Peyer's patch (tissue), 4 donors: ENCODE results near the gene MICAL3. TPM values are rescaled to one million over a fixed set of nuclear protein-coding genes. Genes with fewer than 3 reads are reported as not detected.

Source experiments
- DNase-seq, 3 donors: peaks; one replicate each; pipeline ENCODE4 v3.0.0-alpha.2; 2017 to 2019
- H3K27ac ChIP-seq, 4 donors: fragments of 200-600 bp; sonication (generic); one replicate each; pipeline ENCODE4 v1.5.1; 2016 to 2019
- H3K27me3 ChIP-seq, 2 donors: fragments of 200-600 bp; sonication (generic); one replicate each; pipeline ENCODE4 v1.5.1; 2019
- H3K36me3 ChIP-seq, 3 donors: fragments of 200-600 bp; sonication (generic); one replicate each; pipeline ENCODE4 v1.5.1; 2016 to 2019
- H3K4me1 ChIP-seq, 4 donors: fragments of 200-600 bp; sonication (generic); one replicate each; pipeline ENCODE4 v1.5.1; 2016 to 2019
- H3K4me3 ChIP-seq, 4 donors: fragments of 200-600 bp; sonication (generic); 1 replicate in 3 of 4; 2 replicates in 1 of 4; pipeline ENCODE4 v1.5.1; 2016 to 2019; ENCODE audit warnings: mild to moderate bottlenecking in 1 of 4
- H3K9me3 ChIP-seq, 4 donors: fragments of 200-600 bp; sonication (generic); one replicate each; pipeline ENCODE4 v1.5.1; 2016 to 2019; ENCODE audit warnings: mild to moderate bottlenecking in 1 of 4
- POLR2A ChIP-seq, 2 donors: fragments of 450-650 bp; IDR thresholded peaks; one replicate each; pipeline ENCODE4 v1.5.1; 2017; ENCODE audit warnings: antibody characterized with exemption in 2 of 2, mild to moderate bottlenecking in 2 of 2, moderate library complexity in 2 of 2
- total RNA-seq, 4 donors: library from RNA; depleted of rRNA; stranded (reverse); fragments of >200 nt; gene quantifications; one replicate each; pipeline ENCODE4 v1.1.0, GENCODE V29; 2016
- TF ChIP-seq, protein P1 (sequence below), 6 experiments: fragments of 450-650 bp in 4 of 6; fragments of 200-600 bp in 2 of 6; sonication (generic) in 1 of 6; IDR thresholded peaks; one replicate each; pipeline ENCODE4 v1.5.1; 2017 to 2019; ENCODE audit warnings: antibody characterized with exemption in 6 of 6, mild to moderate bottlenecking in 3 of 6, moderate library complexity in 1 of 6

MICAL3 gene
- total RNA-seq, 4 donors from 2014 or later = 68.5 to 99.1 (median 88.7) TPM

DNA sequence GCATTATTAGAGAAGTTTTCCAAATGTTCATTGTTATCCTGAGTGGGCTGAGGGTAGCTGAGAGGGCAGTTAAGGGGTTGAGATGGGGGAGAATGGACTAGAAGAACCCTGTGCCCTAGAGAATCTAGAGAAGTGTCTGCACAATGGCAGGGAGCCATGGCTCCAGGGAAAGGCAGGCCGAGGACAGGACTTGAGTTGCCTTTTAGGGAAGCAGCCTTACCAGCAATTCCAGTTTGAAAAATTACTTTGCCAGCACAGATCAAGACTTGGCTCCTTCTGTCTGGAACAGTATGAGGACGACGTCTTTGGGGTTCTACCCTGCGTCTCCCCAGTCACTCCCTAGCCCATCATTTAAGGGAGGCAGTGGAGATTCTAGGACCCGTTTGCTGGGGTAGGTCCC is 25.7 kb upstream of the MICAL3 start:
- H3K9me3 ChIP-seq = no peaks in the 10 kb centered on the region
- TF ChIP-seq POLR2A (IDR thresholded peaks at IDR 0.05) = no peak
- TF ChIP-seq, protein P1, sequence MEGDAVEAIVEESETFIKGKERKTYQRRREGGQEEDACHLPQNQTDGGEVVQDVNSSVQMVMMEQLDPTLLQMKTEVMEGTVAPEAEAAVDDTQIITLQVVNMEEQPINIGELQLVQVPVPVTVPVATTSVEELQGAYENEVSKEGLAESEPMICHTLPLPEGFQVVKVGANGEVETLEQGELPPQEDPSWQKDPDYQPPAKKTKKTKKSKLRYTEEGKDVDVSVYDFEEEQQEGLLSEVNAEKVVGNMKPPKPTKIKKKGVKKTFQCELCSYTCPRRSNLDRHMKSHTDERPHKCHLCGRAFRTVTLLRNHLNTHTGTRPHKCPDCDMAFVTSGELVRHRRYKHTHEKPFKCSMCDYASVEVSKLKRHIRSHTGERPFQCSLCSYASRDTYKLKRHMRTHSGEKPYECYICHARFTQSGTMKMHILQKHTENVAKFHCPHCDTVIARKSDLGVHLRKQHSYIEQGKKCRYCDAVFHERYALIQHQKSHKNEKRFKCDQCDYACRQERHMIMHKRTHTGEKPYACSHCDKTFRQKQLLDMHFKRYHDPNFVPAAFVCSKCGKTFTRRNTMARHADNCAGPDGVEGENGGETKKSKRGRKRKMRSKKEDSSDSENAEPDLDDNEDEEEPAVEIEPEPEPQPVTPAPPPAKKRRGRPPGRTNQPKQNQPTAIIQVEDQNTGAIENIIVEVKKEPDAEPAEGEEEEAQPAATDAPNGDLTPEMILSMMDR (IDR thresholded peaks at IDR 0.05) = no peak
- peaks cover 0 to under 1% (median 0%) of the 10 kb centered on the region in 4 donors for H3K4me1 ChIP-seq
- DNase-seq = no peak
- H3K4me3 ChIP-seq = no peak overlapping the region
- no peaks in the 10 kb centered on the region for H3K27me3 ChIP-seq
- H3K36me3 ChIP-seq = no peaks in the 10 kb centered on the region
- peak overlapping the region in 1 of 4 donors; percentile 35 for H3K27ac ChIP-seq

DNA sequence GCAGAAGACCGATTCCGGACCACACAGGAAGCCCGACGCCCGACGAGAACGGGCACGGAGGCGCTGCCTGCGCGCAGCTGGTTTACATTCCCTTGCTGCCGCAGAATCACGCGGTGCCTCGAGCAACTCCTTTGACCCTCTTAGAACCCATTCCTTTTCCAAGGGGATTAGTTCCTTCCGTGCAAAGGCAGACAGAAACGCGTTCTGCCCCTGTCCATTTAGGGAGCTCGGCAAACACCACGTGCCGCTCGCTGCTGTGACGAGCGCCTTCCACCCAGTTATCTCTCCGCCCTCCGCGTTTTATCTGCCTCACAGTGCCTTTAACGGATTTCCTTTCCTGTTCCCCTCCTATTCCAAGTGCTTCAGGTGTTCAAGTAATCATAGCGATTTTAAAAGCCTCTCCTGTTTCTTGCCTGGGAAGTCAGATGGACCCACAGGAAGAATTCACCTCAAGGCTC is 24.1 kb upstream of the MICAL3 start:
- DNase-seq = no peak
- Histone ChIP-seq H3K4me1 (peaks cover 0 to 8% (median 2%) of the 10 kb centered on the region in 4 donors), H3K36me3 (no peaks in the 10 kb centered on the region), H3K4me3 (no peak overlapping the region), H3K27ac (peak overlapping the region in 2 of 4 donors; percentile 41 to 61), H3K27me3 (no peaks in the 10 kb centered on the region), H3K9me3 (no peaks in the 10 kb centered on the region)
- TF ChIP-seq, protein P1 (IDR thresholded peaks at IDR 0.05) = no peak
- TF ChIP-seq POLR2A (IDR thresholded peaks at IDR 0.05) = no peak

DNA sequence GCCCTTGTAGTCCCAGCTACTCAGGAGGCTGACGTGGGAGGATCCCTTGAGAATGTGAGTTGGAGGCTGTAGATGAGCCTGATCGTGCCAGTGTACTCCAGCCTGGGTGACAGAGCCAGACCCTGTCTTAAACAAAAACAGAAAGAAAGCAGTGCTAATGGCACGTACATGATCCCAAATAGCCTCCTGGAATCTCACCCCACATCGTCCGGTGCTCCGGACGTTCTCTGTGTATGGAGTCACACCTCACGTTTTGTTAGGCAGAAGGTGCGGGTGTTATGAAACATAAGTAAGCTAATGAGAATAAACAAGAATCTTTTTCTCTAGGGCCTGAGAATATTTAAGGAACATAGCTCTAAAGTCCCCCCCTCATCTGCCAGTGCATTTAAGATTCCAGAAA is 23.7 kb upstream of the MICAL3 start:
- Histone ChIP-seq H3K36me3 (no peaks in the 10 kb centered on the region), H3K27ac (peak overlapping the region in 3 of 4 donors; percentile 28 to 61 (median 41)), H3K27me3 (no peaks in the 10 kb centered on the region), H3K4me3 (no peak overlapping the region), H3K4me1 (peaks cover 0 to 8% (median 2%) of the 10 kb centered on the region in 4 donors), H3K9me3 (no peaks in the 10 kb centered on the region)
- DNase-seq = no peak
- TF ChIP-seq POLR2A (IDR thresholded peaks at IDR 0.05) = no peak
- TF ChIP-seq, protein P1 (IDR thresholded peaks at IDR 0.05) = no peak

DNA sequence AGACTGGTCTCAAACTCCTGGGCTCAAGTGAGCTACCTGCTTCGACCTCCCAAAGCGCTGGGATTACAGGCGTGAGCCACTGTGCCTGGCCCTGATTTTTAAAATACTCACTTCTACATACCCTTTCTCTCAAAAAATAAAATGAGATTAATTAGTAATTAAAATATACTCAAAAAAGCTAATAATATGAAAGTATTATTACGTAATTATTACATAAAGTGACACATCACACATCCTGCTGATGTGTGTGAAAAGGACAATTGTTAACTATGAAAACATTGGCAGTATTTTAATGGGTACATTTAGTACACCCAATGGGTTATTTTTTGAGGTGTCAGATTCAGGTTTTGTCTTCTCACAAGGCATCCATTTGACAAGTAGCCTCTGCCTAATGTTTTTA is 21.4 kb upstream of the MICAL3 start:
- H3K9me3 ChIP-seq = no peaks in the 10 kb centered on the region
- H3K27ac ChIP-seq = no peak overlapping the region
- no peak for DNase-seq
- no peak for TF ChIP-seq POLR2A (IDR thresholded peaks at IDR 0.05)
- TF ChIP-seq, protein P1 (IDR thresholded peaks at IDR 0.05) = no peak
- H3K36me3 ChIP-seq = no peaks in the 10 kb centered on the region
- no peaks in the 10 kb centered on the region for H3K27me3 ChIP-seq
- H3K4me1 ChIP-seq = peaks cover 0 to 8% (median 2%) of the 10 kb centered on the region in 4 donors
- no peak overlapping the region for H3K4me3 ChIP-seq

DNA sequence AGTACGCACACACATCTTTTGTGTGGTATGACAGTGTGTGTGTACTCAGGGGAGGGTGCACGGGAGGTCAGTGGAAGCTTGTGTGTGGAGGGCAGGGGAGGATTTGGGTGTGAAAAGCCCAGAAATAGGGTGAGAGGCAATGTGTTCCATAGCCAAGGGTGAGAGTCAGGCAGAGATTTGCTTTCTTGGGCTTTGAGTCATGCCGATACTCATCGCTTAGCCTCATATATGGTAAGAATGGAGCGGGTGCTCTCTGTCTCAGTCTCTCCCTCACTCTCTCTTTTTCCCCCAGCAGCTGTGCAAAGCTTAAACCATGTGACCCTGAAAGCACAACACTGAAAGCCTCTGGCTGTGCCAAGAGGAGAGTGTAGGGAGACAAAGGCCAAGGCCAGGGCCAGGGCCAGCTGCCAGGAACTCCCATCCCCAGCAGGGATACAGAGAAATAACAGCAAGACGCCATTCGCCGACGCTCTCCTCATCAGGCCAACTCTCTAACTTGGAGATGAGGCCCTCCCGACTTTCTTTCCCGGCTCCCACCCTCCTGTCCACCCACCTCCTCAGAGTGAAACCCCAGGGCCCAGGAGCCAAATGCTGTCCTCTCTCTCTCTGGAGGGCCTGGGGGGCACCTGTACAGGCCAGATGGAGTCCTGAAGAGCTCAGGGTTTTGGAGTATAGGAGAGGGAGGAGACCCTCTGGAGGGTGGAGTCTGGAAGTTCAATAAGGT is 20.3 kb upstream of the MICAL3 start:
- peaks cover 0 to 8% (median 2%) of the 10 kb centered on the region in 4 donors for H3K4me1 ChIP-seq
- peak overlapping the region in 3 of 4 donors; percentile 12 to 65 (median 60) for H3K27ac ChIP-seq
- H3K9me3 ChIP-seq = no peaks in the 10 kb centered on the region
- peak in 2 of 3 donors; percentile 68 to 69 for DNase-seq
- no peaks in the 10 kb centered on the region for H3K36me3 ChIP-seq
- TF ChIP-seq, protein P1 (IDR thresholded peaks at IDR 0.05) = no peak
- TF ChIP-seq POLR2A (IDR thresholded peaks at IDR 0.05) = no peak
- no peak overlapping the region for H3K4me3 ChIP-seq
- H3K27me3 ChIP-seq = no peaks in the 10 kb centered on the region
